Caco-2 (cell line): Measurements from ENCODE around the gene DMC1. TPM values are rescaled to one million over a fixed set of nuclear protein-coding genes. Genes with fewer than 3 reads are reported as not detected.

Experiments used
- BruUV-seq: library from RNA; stranded (reverse); fragments of 400-500 nt; replicated peaks from 2 replicates; lab custom pipeline; 2021; lab: Mats Ljungman, UMichigan
- CTCF ChIA-PET: fragments of 300-600 bp; sonication (Branson Sonifier 250); formaldehyde crosslinking; loops from one replicate; lab custom pipeline; 2022; ENCODE audit warnings: antibody characterized with exemption; lab: Charles Lee
- POLR2A ChIA-PET: fragments of 300-600 bp; sonication (Branson Sonifier 250); formaldehyde crosslinking; loops from one replicate; lab custom pipeline; 2022; ENCODE audit warnings: antibody characterized with exemption; lab: Charles Lee
- DNase-seq, 2 experiments: peaks; one replicate each; pipeline versions ENCODE4 v3.0.0 to v3.0.0-alpha.2; 2020 to 2022
- H3K27me3 ChIP-seq: replicated peaks from 2 replicates; pipeline ENCODE4 v1.6.0; 2011; ENCODE audit warnings: low read length; ENCODE audit not compliant: control insufficient read depth, insufficient read depth
- H3K36me3 ChIP-seq: 2 replicates; pipeline ENCODE4 v1.5.1; 2011; ENCODE audit warnings: low read length; ENCODE audit not compliant: control insufficient read depth, insufficient read depth
- H3K4me1 ChIP-seq: fragments of 250-450 bp; sonication (Bioruptor Pico); 2 replicates; pipeline ENCODE4 v1.5.1; 2020; ENCODE audit warnings: mild to moderate bottlenecking
- H3K4me3 ChIP-seq: 2 replicates; pipeline ENCODE4 v1.5.1; 2011; ENCODE audit warnings: low read depth, mild to moderate bottlenecking, control low read depth, low read length
- H3K9me3 ChIP-seq: fragments of 250-450 bp; sonication (Bioruptor Pico); 2 replicates; pipeline ENCODE4 v1.5.1; 2020; ENCODE audit warnings: mild to moderate bottlenecking, moderate library complexity
- H3K27ac Mint-ChIP-seq: one replicate; pipeline ENCODE4 v1.8.0; 2022; ENCODE audit warnings: mixed read lengths; ENCODE audit not compliant: unreplicated experiment
- H3K27me3 Mint-ChIP-seq: one replicate; pipeline ENCODE4 v1.8.0; 2022; ENCODE audit warnings: mixed read lengths; ENCODE audit not compliant: insufficient read depth, unreplicated experiment
- H3K36me3 Mint-ChIP-seq: one replicate; pipeline ENCODE4 v1.8.0; 2022; ENCODE audit warnings: mild to moderate bottlenecking, mixed read lengths; ENCODE audit not compliant: insufficient read depth, unreplicated experiment
- H3K4me1 Mint-ChIP-seq: one replicate; pipeline ENCODE4 v1.8.0; 2022; ENCODE audit warnings: low read depth, mixed read lengths; ENCODE audit not compliant: unreplicated experiment
- H3K4me3 Mint-ChIP-seq: one replicate; pipeline ENCODE4 v1.8.0; 2022; ENCODE audit warnings: mild to moderate bottlenecking, moderate library complexity, mixed read lengths; ENCODE audit not compliant: unreplicated experiment
- H3K9me3 Mint-ChIP-seq: one replicate; pipeline ENCODE4 v1.8.0; 2022; ENCODE audit warnings: mixed read lengths; ENCODE audit not compliant: unreplicated experiment
- intact Hi-C: fragments of 100-400 bp; cut with micrococcal nuclease; formaldehyde crosslinking; loops from one replicate; pipeline ENCODE4 v1.10.0; 2022; ENCODE audit not compliant: unreplicated experiment
- total RNA-seq: library from RNA; stranded (reverse); gene quantifications from 2 replicates; pipeline ENCODE4 v1.2.3, GENCODE V29; 2022
- TF ChIP-seq, protein P1 (sequence below), 2 experiments: fragments of 200-600 bp in 1 of 2; IDR thresholded peaks; 1 replicate in 1 of 2; 2 replicates in 1 of 2; pipeline versions ENCODE4 v1.5.1 to v1.8.0; 2011 to 2022; ENCODE audit warnings: antibody characterized with exemption in 1 of 2, control low read depth in 1 of 2, inconsistent platforms in 1 of 2, low read depth in 1 of 2, low read length in 1 of 2, mild to moderate bottlenecking in 1 of 2, moderate library complexity in 1 of 2; ENCODE audit not compliant: insufficient read depth in 1 of 2, severe bottlenecking in 1 of 2, unreplicated experiment in 1 of 2

DMC1 gene
- total RNA-seq, 1 experiment from 2014 or later = 1.1 TPM

DNA sequence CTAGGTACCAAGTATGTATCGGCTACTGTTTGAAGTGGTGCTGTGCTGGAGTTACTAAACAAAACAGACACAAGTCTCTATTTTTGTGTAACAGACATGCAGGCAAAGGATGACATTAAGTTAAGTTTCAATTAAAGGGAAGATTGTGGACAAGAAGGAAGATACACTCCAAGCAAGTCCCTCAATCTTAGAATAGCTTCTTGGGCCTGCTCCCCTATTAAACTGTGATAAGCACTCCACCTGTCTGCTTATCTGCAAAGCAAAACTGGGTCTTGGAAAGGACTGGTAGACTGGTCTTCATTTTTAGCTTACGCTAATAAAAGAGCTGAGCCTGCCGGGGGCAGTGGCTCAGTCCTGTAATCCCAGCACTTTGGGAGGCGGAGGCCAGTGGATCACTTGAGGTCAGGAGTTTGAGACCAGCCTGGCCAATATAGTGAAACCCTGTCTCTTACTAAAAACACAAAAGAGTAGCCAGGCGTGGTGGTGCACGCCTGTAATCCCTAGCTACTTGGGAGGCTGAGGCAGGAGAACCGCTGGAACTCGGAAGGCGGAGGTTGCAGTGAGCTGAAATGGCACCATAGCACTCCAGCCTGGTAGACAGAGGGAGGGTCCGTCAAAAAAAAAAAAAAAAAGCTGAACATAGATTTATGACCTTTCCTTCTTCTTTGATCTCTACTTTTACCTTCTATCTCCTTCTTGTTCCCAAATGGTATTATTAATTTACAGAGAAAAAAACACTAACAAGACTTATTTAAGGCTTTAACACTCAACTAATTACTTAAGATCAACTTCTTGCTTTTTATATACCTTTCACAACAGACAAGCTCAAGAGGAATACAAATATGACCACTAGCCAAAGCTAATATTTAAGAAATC is 67.9 kb downstream of the DMC1 start:
- TF ChIP-seq, protein P1, sequence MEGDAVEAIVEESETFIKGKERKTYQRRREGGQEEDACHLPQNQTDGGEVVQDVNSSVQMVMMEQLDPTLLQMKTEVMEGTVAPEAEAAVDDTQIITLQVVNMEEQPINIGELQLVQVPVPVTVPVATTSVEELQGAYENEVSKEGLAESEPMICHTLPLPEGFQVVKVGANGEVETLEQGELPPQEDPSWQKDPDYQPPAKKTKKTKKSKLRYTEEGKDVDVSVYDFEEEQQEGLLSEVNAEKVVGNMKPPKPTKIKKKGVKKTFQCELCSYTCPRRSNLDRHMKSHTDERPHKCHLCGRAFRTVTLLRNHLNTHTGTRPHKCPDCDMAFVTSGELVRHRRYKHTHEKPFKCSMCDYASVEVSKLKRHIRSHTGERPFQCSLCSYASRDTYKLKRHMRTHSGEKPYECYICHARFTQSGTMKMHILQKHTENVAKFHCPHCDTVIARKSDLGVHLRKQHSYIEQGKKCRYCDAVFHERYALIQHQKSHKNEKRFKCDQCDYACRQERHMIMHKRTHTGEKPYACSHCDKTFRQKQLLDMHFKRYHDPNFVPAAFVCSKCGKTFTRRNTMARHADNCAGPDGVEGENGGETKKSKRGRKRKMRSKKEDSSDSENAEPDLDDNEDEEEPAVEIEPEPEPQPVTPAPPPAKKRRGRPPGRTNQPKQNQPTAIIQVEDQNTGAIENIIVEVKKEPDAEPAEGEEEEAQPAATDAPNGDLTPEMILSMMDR (IDR thresholded peaks at IDR 0.05; ENCODE audit: insufficient read depth in 1 of 2, low read depth in 1 of 2, low read length in 1 of 2, severe bottlenecking in 1 of 2, unreplicated experiment in 1 of 2) = no peak
- Mint-ChIP-seq H3K9me3 (no peaks in the 10 kb centered on the region), H3K36me3 (peaks cover 96% of the 10 kb centered on the region), H3K4me3 (peak overlapping the region; percentile 28), H3K27me3 (no peaks in the 10 kb centered on the region), H3K4me1 (peaks cover 12% of the 10 kb centered on the region), H3K27ac (no peak overlapping the region)
- Histone ChIP-seq H3K9me3 (no peaks in the 10 kb centered on the region), H3K36me3 (0 out of 2 replicates have a peak, but pooled peaks cover 1% of the 10 kb centered on the region), H3K4me3 (no peak overlapping the region), H3K4me1 (peaks cover 24% of the 10 kb centered on the region), H3K27me3 (no peaks in the 10 kb centered on the region)
- DNase-seq = no peak
- ChIA-PET POLR2A (no interaction called here), CTCF (interaction anchor here (0.7 kb wide), 1 partner anchor 38 kb away, joined by 4 read pairs; no protein-coding TSS in a partner anchor)
- intact Hi-C loops = no loop called here
- BruUV-seq = no TSS peak

DNA sequence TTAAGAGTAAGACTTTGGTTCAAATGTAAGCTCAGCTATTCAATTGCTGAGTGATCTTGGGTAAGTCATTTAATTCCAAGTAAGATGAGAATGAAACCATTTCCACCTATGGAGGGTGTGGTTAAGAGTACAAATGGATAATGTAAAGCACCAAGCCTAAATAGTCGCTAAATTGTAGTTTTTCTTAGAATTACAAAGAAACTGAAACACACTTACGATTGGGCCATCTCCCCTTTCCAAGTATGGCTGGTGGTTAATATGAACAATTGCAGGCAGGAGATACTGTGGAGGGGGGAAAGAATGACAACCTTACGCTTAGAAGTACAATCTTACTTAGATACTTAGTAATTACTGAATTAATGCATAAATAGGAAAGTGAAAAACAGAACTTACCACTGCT is 72.1 kb downstream of the DMC1 start:
- ChIA-PET POLR2A (no interaction called here), CTCF (no interaction called here)
- H3K27me3 Mint-ChIP-seq = no peaks in the 10 kb centered on the region
- TF ChIP-seq, protein P1 (IDR thresholded peaks at IDR 0.05; ENCODE audit: insufficient read depth in 1 of 2, low read depth in 1 of 2, low read length in 1 of 2, severe bottlenecking in 1 of 2, unreplicated experiment in 1 of 2) = no peak
- BruUV-seq = no TSS peak
- no peak overlapping the region for H3K4me3 ChIP-seq
- intact Hi-C loops = no loop called here
- H3K9me3 Mint-ChIP-seq = no peaks in the 10 kb centered on the region
- H3K36me3 ChIP-seq = 0 out of 2 replicates have a peak, but pooled peaks cover 1% of the 10 kb centered on the region
- no peaks in the 10 kb centered on the region for H3K27me3 ChIP-seq
- DNase-seq = no peak
- no peaks in the 10 kb centered on the region for H3K9me3 ChIP-seq
- H3K4me3 Mint-ChIP-seq = no peak overlapping the region
- H3K4me1 Mint-ChIP-seq = no peaks in the 10 kb centered on the region
- peaks cover 4% of the 10 kb centered on the region for H3K4me1 ChIP-seq
- peaks cover 100% of the 10 kb centered on the region for H3K36me3 Mint-ChIP-seq
- H3K27ac Mint-ChIP-seq = no peak overlapping the region

DNA sequence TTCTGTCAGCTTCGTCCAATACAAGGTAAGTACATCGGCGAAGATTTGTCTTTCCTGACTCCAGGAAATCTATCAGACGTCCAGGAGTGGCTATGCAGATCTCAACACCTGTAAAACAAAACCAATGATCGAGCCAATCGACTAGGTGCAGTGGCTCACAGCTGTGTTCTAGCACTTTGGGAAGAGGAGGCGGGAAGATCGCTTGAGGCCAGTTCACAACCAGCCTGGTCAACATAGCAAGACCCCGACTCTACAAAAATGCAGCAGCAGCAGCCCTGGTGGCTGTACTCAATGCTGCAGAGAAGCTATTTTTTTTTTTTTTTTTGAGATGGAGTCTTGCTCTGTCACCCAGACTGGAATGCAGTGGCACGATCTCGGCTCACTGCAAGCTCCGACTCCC is 75.0 kb downstream of the DMC1 start:
- no peak overlapping the region for H3K27ac Mint-ChIP-seq

More for the DNA sequence above, 75.0 kb downstream of the DMC1 start:
- no peaks in the 10 kb centered on the region for H3K9me3 Mint-ChIP-seq
- TF ChIP-seq, protein P1 (IDR thresholded peaks at IDR 0.05; ENCODE audit: insufficient read depth in 1 of 2, low read depth in 1 of 2, low read length in 1 of 2, severe bottlenecking in 1 of 2, unreplicated experiment in 1 of 2) = no peak
- intact Hi-C loops = no loop called here
- BruUV-seq = no TSS peak
- H3K4me1 Mint-ChIP-seq = no peaks in the 10 kb centered on the region
- DNase-seq = no peak
- H3K4me1 ChIP-seq = no peaks in the 10 kb centered on the region
- H3K27me3 Mint-ChIP-seq = no peaks in the 10 kb centered on the region
- no peak overlapping the region for H3K4me3 Mint-ChIP-seq
- ChIA-PET CTCF (no interaction called here), POLR2A (interaction anchor here (0.6 to 1.0 kb wide), 2 partner anchors 17 to 31 kb away, joined by 3 to 6 read pairs; no protein-coding TSS in a partner anchor)
- H3K36me3 ChIP-seq = 0 out of 2 replicates have a peak, but pooled peaks cover 3% of the 10 kb centered on the region
- no peaks in the 10 kb centered on the region for H3K27me3 ChIP-seq
- peaks cover 97% of the 10 kb centered on the region for H3K36me3 Mint-ChIP-seq
- no peak overlapping the region for H3K4me3 ChIP-seq
- no peaks in the 10 kb centered on the region for H3K9me3 ChIP-seq
